ENCODE results near the gene KIAA2012. TPM values are rescaled to one million over a fixed set of nuclear protein-coding genes. Genes with fewer than 3 reads are reported as not detected.

The KIAA2012 gene
- total RNA-seq (2014; rRNA removed; shearing (Covaris generic)), result not detected in 2 replicates

DNA sequence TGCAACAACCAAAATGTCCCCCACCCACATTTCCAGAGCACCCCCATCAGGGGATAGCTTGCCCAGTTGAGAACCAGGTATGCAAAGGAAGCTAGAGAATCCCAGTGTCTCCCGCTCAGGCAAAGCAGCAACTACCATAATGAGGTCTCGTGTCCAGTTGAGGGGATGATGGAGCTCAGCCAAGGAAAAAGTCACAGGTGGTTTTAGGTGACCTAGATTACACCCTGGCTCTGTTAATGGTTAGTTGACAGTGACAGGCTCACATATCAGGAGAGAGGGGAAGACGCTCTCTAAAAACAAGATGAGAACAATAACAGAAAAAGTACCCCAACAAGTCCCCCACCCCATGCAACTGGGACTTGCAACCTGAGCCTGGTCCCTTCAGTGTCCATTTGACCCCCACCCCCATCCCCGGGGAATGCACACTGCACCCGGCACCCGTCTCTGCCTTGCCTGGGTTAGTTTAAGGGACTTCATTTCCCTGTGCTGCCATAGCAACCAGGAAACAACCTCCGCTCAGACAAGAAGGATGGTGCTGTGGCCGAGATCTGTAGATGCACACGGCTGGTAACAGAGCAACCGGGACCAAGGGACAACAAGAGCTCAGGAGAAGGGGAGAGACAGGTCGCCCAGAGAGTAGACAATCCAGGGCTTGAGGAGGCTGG lies at the start of gene KIAA2012:
KIAA2012 (plus strand) TSS at position 519 of the 665 bp plus-strand sequence. CDS start 373 bp downstream, outside the sequence.
- DNase-seq (ENCODE audit: low spot score), result no peak

- no peak for DNase-seq (ENCODE audit: low spot score)
Measured at GRCh38 chr2:202023904-202024266, 49.2 kb upstream of the KIAA2012 start.

DNA sequence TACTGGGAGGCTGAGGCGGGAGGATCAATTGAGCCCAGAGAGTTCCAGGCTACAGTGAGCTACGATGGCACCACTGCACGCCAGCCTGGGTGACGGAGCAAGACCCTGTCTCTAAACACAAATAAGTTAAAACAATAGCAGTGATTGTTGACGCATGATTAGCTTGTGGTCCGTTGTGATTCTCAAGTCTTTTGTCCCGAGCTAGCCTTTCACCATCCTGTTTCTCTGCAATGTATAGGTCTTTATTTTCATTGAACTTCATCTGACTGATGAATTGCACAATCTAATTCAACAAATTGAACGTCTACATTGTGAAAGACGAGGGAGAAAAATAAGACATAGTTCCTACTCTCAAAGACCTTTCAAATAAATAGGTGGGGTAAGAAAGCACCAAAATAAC lies 48.2 kb upstream of the KIAA2012 start:
- no peak for DNase-seq (ENCODE audit: low spot score)

GRCh38 chr2:202025816-202026215 lies 47.2 kb upstream of the KIAA2012 start:
- DNase-seq (ENCODE audit: low spot score), result no peak

DNA sequence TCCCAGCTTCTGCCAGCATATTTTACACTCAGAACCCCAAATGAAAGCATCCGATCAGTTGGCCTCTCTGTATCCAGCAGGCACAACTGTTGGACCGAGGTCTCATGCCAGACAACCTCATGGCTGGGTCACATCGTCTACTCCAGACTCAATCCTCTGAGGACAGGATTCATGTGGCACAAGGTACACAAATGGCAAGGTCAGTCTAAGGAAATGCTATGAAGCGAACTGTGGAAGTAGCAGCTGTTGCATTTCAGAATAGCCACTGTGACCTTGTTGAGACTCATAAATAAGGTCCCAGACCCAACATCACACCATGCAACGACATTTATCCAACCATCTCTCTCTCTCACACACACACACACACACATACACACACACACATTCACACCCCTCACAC lies 46.5 kb upstream of the KIAA2012 start:
- no peak for DNase-seq (ENCODE audit: low spot score)

- DNase-seq (ENCODE audit: low spot score), result no peak
Measured at GRCh38 chr2:202030691-202031090, 42.4 kb upstream of the KIAA2012 start.

GRCh38 chr2:202031246-202031951 lies 41.7 kb upstream of the KIAA2012 start:
- no peak for DNase-seq (ENCODE audit: low spot score)

DNA sequence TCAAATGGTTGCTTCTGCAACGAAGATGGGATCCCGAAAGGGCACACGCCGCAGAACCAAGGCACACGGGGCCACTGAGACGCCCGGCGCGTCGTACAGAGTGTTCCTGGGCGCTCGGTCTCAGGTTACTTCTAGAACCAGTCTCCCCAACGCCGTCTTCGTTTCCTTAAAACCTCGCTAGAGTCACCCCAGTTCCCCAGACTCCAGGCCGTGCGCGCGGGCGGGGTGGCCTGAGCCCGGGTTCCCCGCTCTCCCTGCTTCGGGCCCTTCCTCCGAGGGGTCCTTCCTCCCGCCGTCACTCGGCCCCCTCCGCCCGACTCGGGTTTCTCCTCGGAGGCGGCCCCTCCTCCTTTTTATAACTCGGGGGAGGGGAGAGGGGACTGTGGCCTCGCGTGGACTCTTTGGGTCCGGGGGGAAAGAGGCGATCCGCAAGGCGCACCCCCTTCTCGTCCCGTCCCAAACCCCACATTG lies 40.2 kb upstream of the KIAA2012 start:
- peak; percentile 21 for DNase-seq (ENCODE audit: low spot score)

DNA sequence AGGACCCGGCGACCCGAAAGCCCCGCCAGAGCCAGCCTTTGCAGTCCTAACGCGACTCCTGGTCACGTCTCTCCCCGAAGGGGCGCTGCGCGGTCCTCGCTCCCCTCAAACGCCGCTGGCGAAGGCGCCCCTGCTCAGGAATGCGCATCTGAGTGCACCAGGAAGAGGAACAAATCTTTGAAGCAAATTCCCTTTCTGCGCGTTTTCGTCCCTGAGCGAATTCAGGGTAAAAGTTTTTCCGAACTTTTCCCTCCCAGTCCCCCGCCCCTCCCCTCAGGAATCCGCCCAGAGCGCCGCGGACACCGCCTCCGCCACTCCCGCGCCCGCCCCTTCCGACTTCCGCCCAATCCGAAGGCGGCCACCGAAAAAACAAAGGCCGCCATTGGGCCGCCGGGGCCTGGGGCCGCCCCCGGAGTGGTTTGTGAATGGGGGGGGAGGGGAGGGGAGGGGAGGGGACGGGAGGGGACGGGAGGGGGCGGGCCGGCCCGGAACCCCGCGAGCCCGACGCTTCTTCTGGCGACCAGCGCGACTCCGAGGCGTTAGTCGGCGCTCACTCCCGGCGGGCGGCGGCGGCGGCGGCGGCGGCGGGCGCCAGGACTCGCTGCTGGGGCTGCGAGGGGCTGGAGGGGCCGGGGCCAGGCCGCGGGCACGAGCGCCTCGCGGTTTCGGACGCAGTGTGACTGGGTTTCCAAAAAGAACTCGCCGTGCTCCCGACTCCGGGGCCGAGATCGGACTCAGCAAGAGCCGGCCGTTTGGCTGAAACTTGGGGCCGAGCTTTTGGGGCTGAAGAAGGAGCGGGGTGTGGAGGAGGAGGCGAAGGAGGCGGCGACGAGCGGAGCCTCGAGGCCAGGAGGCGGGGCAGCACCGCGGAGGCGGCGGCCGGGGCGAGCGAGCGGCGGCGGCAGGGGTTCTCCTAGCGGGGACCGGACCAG lies 39.5 kb upstream of the KIAA2012 start, which contains the start of gene FZD7:
FZD7 (plus strand) TSS at position 539 of the 932 bp plus-strand sequence. CDS start 793 bp downstream, outside the sequence.
- DNase-seq (ENCODE audit: low spot score), result peak; percentile 78

DNA sequence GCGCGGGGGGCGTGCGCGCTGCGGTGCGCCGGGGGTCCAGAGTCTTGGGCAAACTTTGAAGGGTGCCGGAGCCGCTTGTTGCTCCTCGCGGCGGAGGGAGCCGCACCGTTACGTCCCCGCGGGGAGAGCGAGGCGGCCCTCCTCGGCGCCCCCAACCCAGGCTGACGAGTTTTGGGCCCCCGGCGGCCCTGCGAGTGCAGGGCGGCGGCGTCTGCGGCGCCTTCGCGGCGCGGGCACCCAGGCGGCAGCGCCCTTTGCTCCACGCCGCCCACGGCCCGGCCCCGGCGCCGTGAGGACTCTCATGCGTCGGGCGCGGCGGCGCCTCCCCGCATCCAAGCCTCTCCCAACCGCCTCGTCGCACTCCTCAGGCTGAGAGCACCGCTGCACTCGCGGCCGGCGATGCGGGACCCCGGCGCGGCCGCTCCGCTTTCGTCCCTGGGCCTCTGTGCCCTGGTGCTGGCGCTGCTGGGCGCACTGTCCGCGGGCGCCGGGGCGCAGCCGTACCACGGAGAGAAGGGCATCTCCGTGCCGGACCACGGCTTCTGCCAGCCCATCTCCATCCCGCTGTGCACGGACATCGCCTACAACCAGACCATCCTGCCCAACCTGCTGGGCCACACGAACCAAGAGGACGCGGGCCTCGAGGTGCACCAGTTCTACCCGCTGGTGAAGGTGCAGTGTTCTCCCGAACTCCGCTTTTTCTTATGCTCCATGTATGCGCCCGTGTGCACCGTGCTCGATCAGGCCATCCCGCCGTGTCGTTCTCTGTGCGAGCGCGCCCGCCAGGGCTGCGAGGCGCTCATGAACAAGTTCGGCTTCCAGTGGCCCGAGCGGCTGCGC lies 38.6 kb upstream of the KIAA2012 start:
- peak; percentile 12 for DNase-seq (ENCODE audit: low spot score)

DNA sequence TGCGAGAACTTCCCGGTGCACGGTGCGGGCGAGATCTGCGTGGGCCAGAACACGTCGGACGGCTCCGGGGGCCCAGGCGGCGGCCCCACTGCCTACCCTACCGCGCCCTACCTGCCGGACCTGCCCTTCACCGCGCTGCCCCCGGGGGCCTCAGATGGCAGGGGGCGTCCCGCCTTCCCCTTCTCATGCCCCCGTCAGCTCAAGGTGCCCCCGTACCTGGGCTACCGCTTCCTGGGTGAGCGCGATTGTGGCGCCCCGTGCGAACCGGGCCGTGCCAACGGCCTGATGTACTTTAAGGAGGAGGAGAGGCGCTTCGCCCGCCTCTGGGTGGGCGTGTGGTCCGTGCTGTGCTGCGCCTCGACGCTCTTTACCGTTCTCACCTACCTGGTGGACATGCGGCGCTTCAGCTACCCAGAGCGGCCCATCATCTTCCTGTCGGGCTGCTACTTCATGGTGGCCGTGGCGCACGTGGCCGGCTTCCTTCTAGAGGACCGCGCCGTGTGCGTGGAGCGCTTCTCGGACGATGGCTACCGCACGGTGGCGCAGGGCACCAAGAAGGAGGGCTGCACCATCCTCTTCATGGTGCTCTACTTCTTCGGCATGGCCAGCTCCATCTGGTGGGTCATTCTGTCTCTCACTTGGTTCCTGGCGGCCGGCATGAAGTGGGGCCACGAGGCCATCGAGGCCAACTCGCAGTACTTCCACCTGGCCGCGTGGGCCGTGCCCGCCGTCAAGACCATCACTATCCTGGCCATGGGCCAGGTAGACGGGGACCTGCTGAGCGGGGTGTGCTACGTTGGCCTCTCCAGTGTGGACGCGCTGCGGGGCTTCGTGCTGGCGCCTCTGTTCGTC lies 37.7 kb upstream of the KIAA2012 start:
- no peak for DNase-seq (ENCODE audit: low spot score)

DNA sequence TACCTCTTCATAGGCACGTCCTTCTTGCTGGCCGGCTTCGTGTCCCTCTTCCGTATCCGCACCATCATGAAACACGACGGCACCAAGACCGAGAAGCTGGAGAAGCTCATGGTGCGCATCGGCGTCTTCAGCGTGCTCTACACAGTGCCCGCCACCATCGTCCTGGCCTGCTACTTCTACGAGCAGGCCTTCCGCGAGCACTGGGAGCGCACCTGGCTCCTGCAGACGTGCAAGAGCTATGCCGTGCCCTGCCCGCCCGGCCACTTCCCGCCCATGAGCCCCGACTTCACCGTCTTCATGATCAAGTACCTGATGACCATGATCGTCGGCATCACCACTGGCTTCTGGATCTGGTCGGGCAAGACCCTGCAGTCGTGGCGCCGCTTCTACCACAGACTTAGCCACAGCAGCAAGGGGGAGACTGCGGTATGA lies 37.1 kb upstream of the KIAA2012 start:
- no peak for DNase-seq (ENCODE audit: low spot score)

- DNase-seq (ENCODE audit: low spot score), result peak; percentile 18
Measured at GRCh38 chr2:202036601-202037037, 36.4 kb upstream of the KIAA2012 start.

GRCh38 chr2:202037086-202037485 lies 36.0 kb upstream of the KIAA2012 start:
- DNase-seq (ENCODE audit: low spot score), result peak; percentile 57

- DNase-seq (ENCODE audit: low spot score), result peak; percentile 53
Measured at GRCh38 chr2:202038471-202039277, 34.4 kb upstream of the KIAA2012 start.

DNA sequence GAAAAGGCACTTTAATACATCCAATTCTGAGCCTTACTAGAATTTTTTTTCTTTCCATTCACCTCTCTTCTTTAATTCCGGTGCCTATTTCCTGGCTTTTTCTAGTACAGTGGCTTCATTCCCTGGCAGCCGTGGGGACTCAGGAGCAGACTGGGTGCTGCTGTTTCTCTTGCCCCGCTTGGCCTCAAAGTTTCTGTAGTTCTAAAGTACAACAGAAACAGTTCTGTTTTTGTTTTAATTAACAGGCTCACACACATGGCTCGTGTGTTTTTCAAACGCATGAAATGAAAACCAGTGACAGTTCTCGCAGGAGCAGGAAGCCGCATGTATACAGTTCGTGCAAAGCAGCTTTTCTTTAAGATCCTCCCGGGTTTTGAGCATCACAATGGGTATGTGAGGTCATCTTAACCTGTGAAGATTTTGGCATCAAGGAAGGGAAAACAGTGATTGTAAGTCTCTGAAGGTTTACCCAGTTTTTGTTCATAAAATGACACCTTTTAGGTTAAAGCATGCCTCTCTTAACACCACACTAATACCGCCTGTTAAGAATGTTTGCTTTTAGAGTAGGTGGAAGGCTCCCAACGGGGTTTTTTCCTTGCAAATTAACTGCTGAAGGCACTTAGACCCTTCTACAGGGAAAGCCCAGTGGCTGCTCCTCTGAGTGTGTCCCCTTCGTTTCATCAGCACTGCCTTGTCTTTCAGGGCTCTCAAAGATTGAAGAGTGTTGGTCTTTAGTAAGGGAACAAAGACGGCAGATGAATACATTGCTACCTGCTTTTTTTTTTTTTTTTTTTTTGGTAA lies 33.6 kb upstream of the KIAA2012 start:
- peak; percentile 26 for DNase-seq (ENCODE audit: low spot score)

DNA sequence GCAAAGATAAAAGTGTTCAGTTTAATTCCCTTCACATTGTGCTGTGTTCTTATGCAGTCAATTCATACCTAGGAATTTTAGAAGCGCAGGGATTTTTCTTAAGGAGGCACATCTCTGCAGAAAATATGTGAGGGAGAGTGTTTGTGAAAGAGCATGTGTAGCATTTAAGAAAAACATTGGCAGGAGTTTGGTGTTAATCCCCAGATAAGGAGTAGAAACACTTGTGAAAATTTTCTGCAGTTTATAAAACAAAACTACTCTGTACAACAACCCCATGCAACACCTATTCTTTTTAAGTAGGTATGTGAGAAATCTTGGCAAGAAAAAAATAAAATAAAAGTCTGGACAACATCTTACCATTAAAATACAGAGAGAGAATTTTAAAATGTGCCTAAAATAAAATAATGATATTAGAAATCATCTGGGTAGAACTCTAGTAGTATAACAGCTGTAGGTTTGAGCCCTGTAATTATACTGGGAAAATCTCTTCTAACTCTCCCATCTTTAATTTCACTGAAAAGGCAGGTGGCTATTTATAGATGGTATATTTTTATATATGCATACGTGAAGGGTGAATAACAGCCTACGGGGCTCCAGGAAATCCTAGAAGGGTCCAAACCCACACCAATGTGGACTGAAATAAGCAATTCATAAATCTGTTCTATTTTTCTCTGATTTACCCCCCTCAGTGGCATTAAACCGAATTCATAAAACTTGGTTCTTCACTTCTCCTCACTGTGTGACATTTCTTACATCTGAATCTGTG lies 32.8 kb upstream of the KIAA2012 start:
- no peak for DNase-seq (ENCODE audit: low spot score)

Data from H4 (cell line).